ENCODE data around the gene MAPK10. TPM values are rescaled to one million over a fixed set of nuclear protein-coding genes. Genes with fewer than 3 reads are reported as not detected.
"Not testable (repeated sequence)": the region's sequence is repeated elsewhere in the genome, so short reads cannot be mapped to it uniquely, and the experiment has no call there.

Gene MAPK10
- total and polyA plus RNA-seq, 5 donors from 2014 or later: 0.72 TPM; not detected in 4

GRCh38 chr4:86032476-86033022 is 327.3 kb downstream of the MAPK10 start:
- no peaks in the 10 kb centered on the region for H3K36me3 Mint-ChIP-seq
- H3K27ac Mint-ChIP-seq: peak overlapping the region in 1 of 3 donors; percentile 96
- no peaks in the 10 kb centered on the region for H3K9me3 ChIP-seq (ENCODE audit: control insufficient read depth in 2 of 2, low read length in 2 of 2)
- ATAC-seq (ENCODE audit: low read depth in 2 of 2) (no peak), DNase-seq (no peak)
- no peaks in the 10 kb centered on the region for H3K27me3 Mint-ChIP-seq
- no peak overlapping the region for H3K4me3 ChIP-seq (ENCODE audit: low read depth, low read length)
- no peak overlapping the region for H3K27ac ChIP-seq (ENCODE audit: insufficient read depth, low read length, poor library complexity, severe bottlenecking)
- H3K27me3 ChIP-seq (ENCODE audit: control insufficient read depth, insufficient read depth, low read length): no peaks in the 10 kb centered on the region
- H3K4me3 Mint-ChIP-seq: no peak overlapping the region
- H3K4me1 Mint-ChIP-seq: no peaks in the 10 kb centered on the region
- H3K9me3 Mint-ChIP-seq: peaks cover 0 to 5% (median 4%) of the 10 kb centered on the region in 7 donors
- H3K36me3 ChIP-seq (ENCODE audit: control insufficient read depth, insufficient read depth, low read length): no peaks in the 10 kb centered on the region
- H3K4me1 ChIP-seq (ENCODE audit: control insufficient read depth, insufficient read depth, low read length, poor library complexity, severe bottlenecking): no peaks in the 10 kb centered on the region

- no peaks in the 10 kb centered on the region for H3K36me3 ChIP-seq (ENCODE audit: control insufficient read depth, insufficient read depth, low read length)
- H3K4me3 Mint-ChIP-seq: no peak overlapping the region
- H3K27ac ChIP-seq (ENCODE audit: insufficient read depth, low read length, poor library complexity, severe bottlenecking): no peak overlapping the region
- peaks cover 0 to 5% (median 4%) of the 10 kb centered on the region in 7 donors for H3K9me3 Mint-ChIP-seq
- H3K4me3 ChIP-seq (ENCODE audit: low read depth, low read length): no peak overlapping the region
- H3K36me3 Mint-ChIP-seq: no peaks in the 10 kb centered on the region
- H3K27me3 Mint-ChIP-seq: no peaks in the 10 kb centered on the region
- H3K9me3 ChIP-seq (ENCODE audit: control insufficient read depth in 2 of 2, low read length in 2 of 2): no peaks in the 10 kb centered on the region
- no peaks in the 10 kb centered on the region for H3K4me1 ChIP-seq (ENCODE audit: control insufficient read depth, insufficient read depth, low read length, poor library complexity, severe bottlenecking)
- ATAC-seq (ENCODE audit: low read depth in 2 of 2): no peak
- peak overlapping the region in 1 of 3 donors; percentile 96 for H3K27ac Mint-ChIP-seq
- no peak for DNase-seq
- H3K27me3 ChIP-seq (ENCODE audit: control insufficient read depth, insufficient read depth, low read length): no peaks in the 10 kb centered on the region
- no peaks in the 10 kb centered on the region for H3K4me1 Mint-ChIP-seq
Measured at GRCh38 chr4:86031927-86032326, 327.9 kb downstream of the MAPK10 start.

GRCh38 chr4:86026720-86027119 is 333.1 kb downstream of the MAPK10 start:
- H3K4me1 ChIP-seq (ENCODE audit: control insufficient read depth, insufficient read depth, low read length, poor library complexity, severe bottlenecking): no peaks in the 10 kb centered on the region
- no peak for ATAC-seq (ENCODE audit: low read depth in 2 of 2)
- Mint-ChIP-seq H3K4me3 (no peak overlapping the region), H3K9me3 (peaks cover 0 to 5% (median 0%) of the 10 kb centered on the region in 7 donors), H3K27ac (no peak overlapping the region), H3K27me3 (no peaks in the 10 kb centered on the region), H3K4me1 (no peaks in the 10 kb centered on the region), H3K36me3 (no peaks in the 10 kb centered on the region)
- no peak for DNase-seq
- no peak overlapping the region for H3K27ac ChIP-seq (ENCODE audit: insufficient read depth, low read length, poor library complexity, severe bottlenecking)
- H3K36me3 ChIP-seq (ENCODE audit: control insufficient read depth, insufficient read depth, low read length): no peaks in the 10 kb centered on the region
- H3K27me3 ChIP-seq (ENCODE audit: control insufficient read depth, insufficient read depth, low read length): no peaks in the 10 kb centered on the region
- no peak overlapping the region for H3K4me3 ChIP-seq (ENCODE audit: low read depth, low read length)
- H3K9me3 ChIP-seq (ENCODE audit: control insufficient read depth in 2 of 2, low read length in 2 of 2): no peaks in the 10 kb centered on the region

DNA sequence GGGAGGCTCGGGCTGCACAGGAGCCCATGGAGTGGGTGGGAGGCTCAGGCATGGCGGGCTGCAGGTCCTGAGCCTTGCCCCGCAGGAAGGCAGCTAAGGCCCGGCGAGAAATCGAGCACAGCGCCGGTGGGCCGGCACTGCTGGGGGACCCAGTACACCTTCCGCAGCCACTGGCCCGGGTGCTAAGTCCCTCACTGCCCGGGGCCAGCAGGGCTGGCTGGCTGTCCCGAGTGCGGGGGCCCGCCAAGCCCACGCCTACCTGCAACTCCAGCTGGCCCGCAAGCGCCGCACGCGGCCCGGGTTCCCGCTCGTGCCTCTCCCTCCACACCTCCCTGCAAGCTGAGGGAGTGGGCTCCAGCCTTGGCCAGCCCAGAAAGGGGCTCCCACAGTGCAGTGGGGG is 338.2 kb downstream of the MAPK10 start:
- not testable (repeated sequence) for H3K4me3 ChIP-seq (ENCODE audit: low read depth, low read length); H3K9me3 Mint-ChIP-seq; H3K27ac Mint-ChIP-seq; H3K4me3 Mint-ChIP-seq; H3K27me3 ChIP-seq (ENCODE audit: control insufficient read depth, insufficient read depth, low read length); H3K27me3 Mint-ChIP-seq; H3K36me3 Mint-ChIP-seq; DNase-seq; H3K36me3 ChIP-seq (ENCODE audit: control insufficient read depth, insufficient read depth, low read length); H3K27ac ChIP-seq (ENCODE audit: insufficient read depth, low read length, poor library complexity, severe bottlenecking); H3K4me1 ChIP-seq (ENCODE audit: control insufficient read depth, insufficient read depth, low read length, poor library complexity, severe bottlenecking); H3K4me1 Mint-ChIP-seq; H3K9me3 ChIP-seq (ENCODE audit: control insufficient read depth in 2 of 2, low read length in 2 of 2); ATAC-seq (ENCODE audit: low read depth in 2 of 2)

- H3K4me1 ChIP-seq (ENCODE audit: control insufficient read depth, insufficient read depth, low read length, poor library complexity, severe bottlenecking): no peaks in the 10 kb centered on the region
- no peak for ATAC-seq (ENCODE audit: low read depth in 2 of 2)
- H3K4me1 Mint-ChIP-seq: no peaks in the 10 kb centered on the region
- H3K9me3 ChIP-seq (ENCODE audit: control insufficient read depth in 2 of 2, low read length in 2 of 2): no peaks in the 10 kb centered on the region
- H3K27me3 ChIP-seq (ENCODE audit: control insufficient read depth, insufficient read depth, low read length): no peaks in the 10 kb centered on the region
- H3K36me3 Mint-ChIP-seq: no peaks in the 10 kb centered on the region
- H3K27ac Mint-ChIP-seq: no peak overlapping the region
- H3K27ac ChIP-seq (ENCODE audit: insufficient read depth, low read length, poor library complexity, severe bottlenecking): no peak overlapping the region
- no peak for DNase-seq
- H3K36me3 ChIP-seq (ENCODE audit: control insufficient read depth, insufficient read depth, low read length): no peaks in the 10 kb centered on the region
- H3K27me3 Mint-ChIP-seq: no peaks in the 10 kb centered on the region
- H3K9me3 Mint-ChIP-seq: peaks cover 0 to 5% (median 0%) of the 10 kb centered on the region in 7 donors
- H3K4me3 ChIP-seq (ENCODE audit: low read depth, low read length): no peak overlapping the region
- no peak overlapping the region for H3K4me3 Mint-ChIP-seq
Measured at GRCh38 chr4:86019906-86020305, 339.9 kb downstream of the MAPK10 start.

DNA sequence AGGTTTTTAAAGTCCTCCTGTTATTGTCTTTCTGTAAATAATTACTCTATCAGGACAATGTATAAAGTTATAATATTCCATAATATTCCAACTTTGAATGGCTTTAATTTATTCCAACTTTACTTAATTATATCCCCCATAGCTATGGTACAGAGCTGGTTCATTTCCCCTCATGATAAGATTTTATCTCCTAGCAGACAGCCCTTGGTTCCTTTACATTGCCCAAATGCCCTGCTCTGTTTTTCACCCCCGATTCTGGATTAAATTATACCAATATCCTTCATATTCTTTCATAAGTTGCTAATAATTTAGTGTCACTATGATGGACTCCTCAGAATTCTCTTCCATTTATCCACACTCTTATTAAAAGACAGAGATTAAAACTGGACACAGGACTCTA is 340.5 kb downstream of the MAPK10 start:
- Mint-ChIP-seq H3K9me3 (peaks cover 0 to under 1% (median 0%) of the 10 kb centered on the region in 7 donors), H3K4me3 (no peak overlapping the region), H3K27ac (no peak overlapping the region), H3K4me1 (no peaks in the 10 kb centered on the region), H3K27me3 (no peaks in the 10 kb centered on the region), H3K36me3 (no peaks in the 10 kb centered on the region)
- ATAC-seq (ENCODE audit: low read depth in 2 of 2) (no peak), DNase-seq (no peak)
- H3K36me3 ChIP-seq (ENCODE audit: control insufficient read depth, insufficient read depth, low read length): no peaks in the 10 kb centered on the region
- no peaks in the 10 kb centered on the region for H3K27me3 ChIP-seq (ENCODE audit: control insufficient read depth, insufficient read depth, low read length)
- H3K9me3 ChIP-seq (ENCODE audit: control insufficient read depth in 2 of 2, low read length in 2 of 2): no peaks in the 10 kb centered on the region
- no peak overlapping the region for H3K27ac ChIP-seq (ENCODE audit: insufficient read depth, low read length, poor library complexity, severe bottlenecking)
- no peaks in the 10 kb centered on the region for H3K4me1 ChIP-seq (ENCODE audit: control insufficient read depth, insufficient read depth, low read length, poor library complexity, severe bottlenecking)
- no peak overlapping the region for H3K4me3 ChIP-seq (ENCODE audit: low read depth, low read length)

GRCh38 chr4:86015412-86016350 is 344.2 kb downstream of the MAPK10 start:
- H3K27me3 ChIP-seq (ENCODE audit: control insufficient read depth, insufficient read depth, low read length): no peaks in the 10 kb centered on the region
- Mint-ChIP-seq H3K4me1 (no peaks in the 10 kb centered on the region), H3K9me3 (peaks cover 0 to 1% (median 0%) of the 10 kb centered on the region in 7 donors), H3K36me3 (no peaks in the 10 kb centered on the region), H3K27me3 (no peaks in the 10 kb centered on the region), H3K27ac (no peak overlapping the region), H3K4me3 (no peak overlapping the region)
- no peak overlapping the region for H3K4me3 ChIP-seq (ENCODE audit: low read depth, low read length)
- H3K4me1 ChIP-seq (ENCODE audit: control insufficient read depth, insufficient read depth, low read length, poor library complexity, severe bottlenecking): no peaks in the 10 kb centered on the region
- no peak overlapping the region for H3K27ac ChIP-seq (ENCODE audit: insufficient read depth, low read length, poor library complexity, severe bottlenecking)
- no peak for DNase-seq
- H3K36me3 ChIP-seq (ENCODE audit: control insufficient read depth, insufficient read depth, low read length): no peaks in the 10 kb centered on the region
- no peak for ATAC-seq (ENCODE audit: low read depth in 2 of 2)
- no peaks in the 10 kb centered on the region for H3K9me3 ChIP-seq (ENCODE audit: control insufficient read depth in 2 of 2, low read length in 2 of 2)

DNA sequence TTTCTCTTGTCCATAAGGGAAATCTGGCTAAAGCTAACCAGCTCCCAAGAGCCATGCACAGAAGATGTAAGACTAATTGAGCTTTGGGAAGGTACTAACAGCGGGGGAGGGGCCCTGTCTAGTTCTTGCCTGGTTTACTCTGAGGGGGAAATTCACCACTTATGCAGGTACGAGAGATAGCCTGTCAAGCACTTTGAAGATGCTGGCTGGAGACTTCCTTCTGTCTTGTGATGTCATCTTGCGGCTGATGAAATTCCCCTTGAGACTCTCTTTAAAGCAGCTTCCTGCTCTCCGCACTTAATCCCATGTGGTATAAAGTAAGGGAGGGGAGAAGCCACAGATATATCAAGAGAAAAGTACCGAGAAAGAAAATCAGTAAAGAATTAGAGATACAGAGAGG is 345.3 kb downstream of the MAPK10 start:
- peaks cover 0 to 1% (median 0%) of the 10 kb centered on the region in 7 donors for H3K9me3 Mint-ChIP-seq
- no peak overlapping the region for H3K4me3 ChIP-seq (ENCODE audit: low read depth, low read length)
- H3K36me3 Mint-ChIP-seq: no peaks in the 10 kb centered on the region
- H3K4me1 Mint-ChIP-seq: no peaks in the 10 kb centered on the region
- H3K4me3 Mint-ChIP-seq: no peak overlapping the region
- H3K27ac Mint-ChIP-seq: no peak overlapping the region
- no peaks in the 10 kb centered on the region for H3K27me3 ChIP-seq (ENCODE audit: control insufficient read depth, insufficient read depth, low read length)
- H3K4me1 ChIP-seq (ENCODE audit: control insufficient read depth, insufficient read depth, low read length, poor library complexity, severe bottlenecking): no peaks in the 10 kb centered on the region
- H3K27ac ChIP-seq (ENCODE audit: insufficient read depth, low read length, poor library complexity, severe bottlenecking): no peak overlapping the region
- H3K9me3 ChIP-seq (ENCODE audit: control insufficient read depth in 2 of 2, low read length in 2 of 2): no peaks in the 10 kb centered on the region
- DNase-seq (no peak), ATAC-seq (ENCODE audit: low read depth in 2 of 2) (no peak)
- no peaks in the 10 kb centered on the region for H3K36me3 ChIP-seq (ENCODE audit: control insufficient read depth, insufficient read depth, low read length)
- no peaks in the 10 kb centered on the region for H3K27me3 Mint-ChIP-seq
